K562 (cell line): ENCODE data around the gene PAX5. TPM values are rescaled to one million over a fixed set of nuclear protein-coding genes. Genes with fewer than 3 reads are reported as not detected.

ENCODE experiments used
- ATAC-seq: fragments of 200-7000 bp; cut with Tn5 transposase; 3 replicates; pipeline ENCODE4 v1.9.1; 2020; ENCODE audit warnings: moderate library complexity
- BruUV-seq: library from RNA; stranded (reverse); fragments of 400-500 nt; replicated peaks from 2 replicates; lab custom pipeline; 2021; lab: Mats Ljungman, UMichigan
- CTCF ChIA-PET: fragments of 300-600 bp; formaldehyde crosslinking; extraction: SDS; loops from one replicate; lab custom pipeline; 2021; ENCODE audit warnings: low intra/inter-chr PET ratio; lab: Yijun Ruan, JAX
- POLR2A ChIA-PET: fragments of 300-600, 350-650 bp; sonication (Branson Sonifier 250); formaldehyde crosslinking; extraction: SDS; loops from one replicate; lab custom pipeline; 2021; ENCODE audit warnings: antibody characterized with exemption, inconsistent platforms; lab: Yijun Ruan, JAX
- DNase-seq, 4 experiments: peaks; one replicate each; pipeline versions ENCODE4 v3.0.0 to v3.0.0-alpha.2; 2011 to 2018; ENCODE audit warnings: low spot score in 3 of 4, mixed read lengths in 3 of 4; ENCODE audit errors: extremely low read depth in 1 of 4
- FAIRE-seq: peaks from 2 replicates; lab custom pipeline; 2011; peaks lifted over from hg19 to GRCh38; lab: Jason Lieb, UNC
- H2AFZ ChIP-seq: 2 replicates; pipeline ENCODE4 v1.6.0; 2011; ENCODE audit warnings: low read depth, low read length, control low read depth, inconsistent platforms
- H3K27ac ChIP-seq: fragments of 200-600 bp; 3 replicates; pipeline ENCODE4 v1.8.0; 2011; ENCODE audit warnings: low read depth, mild to moderate bottlenecking, control low read depth, inconsistent platforms, low read length, moderate library complexity, mixed read lengths; ENCODE audit errors: extremely low read depth
- H3K27me3 ChIP-seq, 2 experiments: fragments of 300-600 bp in 1 of 2; 2 replicates in 1 of 2; 3 replicates in 1 of 2; pipeline versions ENCODE4 v1.6.0 to v1.8.0; 2011; ENCODE audit warnings: inconsistent platforms in 2 of 2, low read length in 2 of 2, mild to moderate bottlenecking in 1 of 2, mixed read lengths in 1 of 2, moderate library complexity in 1 of 2; ENCODE audit not compliant: control insufficient read depth in 2 of 2, insufficient read depth in 2 of 2
- H3K36me3 ChIP-seq: fragments of 300-600 bp; 3 replicates; pipeline ENCODE4 v1.8.0; 2011; ENCODE audit warnings: mild to moderate bottlenecking, low read length, inconsistent platforms; ENCODE audit not compliant: control insufficient read depth, insufficient read depth
- H3K4me1 ChIP-seq, 2 experiments: fragments of 200-600 bp in 1 of 2; replicated peaks in 1 of 2; 2 replicates in 1 of 2; 3 replicates in 1 of 2; pipeline versions ENCODE4 v1.5.1 to v1.8.0; 2011; ENCODE audit warnings: inconsistent platforms in 2 of 2, low read length in 2 of 2, mild to moderate bottlenecking in 1 of 2, mixed read lengths in 1 of 2, moderate library complexity in 1 of 2; ENCODE audit not compliant: control insufficient read depth in 2 of 2, insufficient read depth in 2 of 2
- H3K4me2 ChIP-seq: 2 replicates; pipeline ENCODE4 v1.6.1; 2011; ENCODE audit warnings: low read length, control low read depth, inconsistent platforms, mixed read lengths; ENCODE audit not compliant: insufficient read depth
- H3K4me3 ChIP-seq: fragments of 200-600 bp; sonication (generic), shearing (Covaris generic); 2 replicates; pipeline ENCODE4 v1.5.1; 2016; ENCODE audit warnings: control low read depth, inconsistent platforms
- H3K79me2 ChIP-seq: fragments of 200-600 bp; 3 replicates; pipeline ENCODE4 v1.8.0; 2011; ENCODE audit warnings: low read length, inconsistent platforms; ENCODE audit not compliant: control insufficient read depth, insufficient read depth
- H3K9ac ChIP-seq, 2 experiments: 2 replicates each; pipeline versions ENCODE4 v1.6.0 to v1.6.1; 2011; ENCODE audit warnings: low read depth in 2 of 2, low read length in 2 of 2, control low read depth in 1 of 2, inconsistent platforms in 1 of 2, mild to moderate bottlenecking in 1 of 2, mixed read lengths in 1 of 2; ENCODE audit not compliant: insufficient read depth in 1 of 2
- H3K9me1 ChIP-seq: one replicate; pipeline ENCODE4 v1.6.0; 2011; ENCODE audit warnings: inconsistent platforms, mild to moderate bottlenecking, low read length, moderate library complexity; ENCODE audit not compliant: control insufficient read depth, insufficient read depth
- H3K9me3 ChIP-seq: replicated peaks from 2 replicates; pipeline ENCODE4 v1.5.1; 2011; ENCODE audit warnings: low read depth, low read length, inconsistent platforms; ENCODE audit not compliant: control insufficient read depth, insufficient read depth
- H4K20me1 ChIP-seq: replicated peaks from 2 replicates; pipeline ENCODE4 v1.6.1; 2011; ENCODE audit warnings: low read length, inconsistent platforms, mixed read lengths; ENCODE audit not compliant: control insufficient read depth, insufficient read depth
- ATF1 ChIP-seq, 2 experiments: fragments of 450-650 bp in 1 of 2; IDR thresholded peaks; 2 replicates each; pipeline ENCODE4 v1.6.1; 2016; ENCODE audit warnings: missing compliant biosample characterization in 1 of 2, missing genetic modification characterization in 1 of 2
- CCNT2 ChIP-seq: IDR thresholded peaks from 2 replicates; pipeline ENCODE4 v1.6.1; 2011; ENCODE audit warnings: borderline replicate concordance, low read depth, mild to moderate bottlenecking, moderate library complexity, mixed read lengths, low read length; ENCODE audit not compliant: insufficient read length; ENCODE audit errors: extremely low read depth
- CSDE1 ChIP-seq, 2 experiments: fragments of 450-650 bp; IDR thresholded peaks; 2 replicates each; pipeline ENCODE4 v1.6.1; 2016; ENCODE audit warnings: mild to moderate bottlenecking in 1 of 2
- FIP1L1 ChIP-seq: fragments of 200-400 bp; formaldehyde crosslinking; IDR thresholded peaks from 2 replicates; pipeline ENCODE4 v1.6.1; 2018; ENCODE audit warnings: mild to moderate bottlenecking, low read depth, low read length; ENCODE audit not compliant: poor library complexity, severe bottlenecking
- WGBS: fragments of 100-300 bp; shearing (Covaris generic); methylation state at CpG from one replicate; pipeline ENCODE4 v1.1.6; 2016; ENCODE audit warnings: low coverage, mixed read lengths; ENCODE audit not compliant: insufficient coverage; ENCODE audit errors: missing lambda C conversion rate; 5-methylcytosine and 5-hydroxymethylcytosine counted together
- in situ Hi-C: fragments of 300-500 bp; cut with MboI; formaldehyde crosslinking; loops from 4 replicates; pipeline ENCODE4 v1.15.0; 2018; ENCODE audit warnings: inconsistent platforms, mixed read lengths
- intact Hi-C: fragments of 100-400 bp; cut with micrococcal nuclease; formaldehyde crosslinking; loops from 2 replicates; pipeline ENCODE4 v1.14.2; 2022
- polyA plus RNA-seq, 8 experiments: library from polyadenylated mRNA; depleted of rRNA in 4 of 8; stranded (reverse) in 5 of 8; unstranded in 3 of 8; fragments of >200 nt; fragmentation: Nextera tagmentation in 2 of 8; fragmentation: Illumina TruSeq in 1 of 8; extraction: Ambion mirVana in 2 of 8; extraction: Trizol in 1 of 8; gene quantifications; 2 replicates each; pipeline versions ENCODE4 v1.2.1 to v1.2.3, GENCODE V29; 2011 to 2014; ENCODE audit warnings: inconsistent platforms in 1 of 8, missing spikeins in 1 of 8
- total RNA-seq, 7 experiments: library from RNA; depleted of rRNA in 6 of 7; stranded (reverse); fragments of >200 nt in 6 of 7; fragmentation: Illumina TruSeq in 2 of 7; extraction: Trizol in 2 of 7; gene quantifications; 2 replicates each; pipeline versions ENCODE4 v1.2.1 to v1.2.3, GENCODE V29; 2011 to 2021; ENCODE audit warnings: low replicate concordance in 1 of 7
- TF ChIP-seq, protein P1 (sequence below): sonication (generic); formaldehyde crosslinking; IDR thresholded peaks from 2 replicates; pipeline ENCODE4 v1.8.0; 2022; ENCODE audit warnings: mild to moderate bottlenecking, missing genetic modification reagents

PAX5 gene
- total and polyA plus RNA-seq, 9 of the 15 experiments (the other 6 are each of a cell fraction or from before 2014, with no cell fraction given) = 0.03 to 0.09 TPM; not detected in 7

DNA sequence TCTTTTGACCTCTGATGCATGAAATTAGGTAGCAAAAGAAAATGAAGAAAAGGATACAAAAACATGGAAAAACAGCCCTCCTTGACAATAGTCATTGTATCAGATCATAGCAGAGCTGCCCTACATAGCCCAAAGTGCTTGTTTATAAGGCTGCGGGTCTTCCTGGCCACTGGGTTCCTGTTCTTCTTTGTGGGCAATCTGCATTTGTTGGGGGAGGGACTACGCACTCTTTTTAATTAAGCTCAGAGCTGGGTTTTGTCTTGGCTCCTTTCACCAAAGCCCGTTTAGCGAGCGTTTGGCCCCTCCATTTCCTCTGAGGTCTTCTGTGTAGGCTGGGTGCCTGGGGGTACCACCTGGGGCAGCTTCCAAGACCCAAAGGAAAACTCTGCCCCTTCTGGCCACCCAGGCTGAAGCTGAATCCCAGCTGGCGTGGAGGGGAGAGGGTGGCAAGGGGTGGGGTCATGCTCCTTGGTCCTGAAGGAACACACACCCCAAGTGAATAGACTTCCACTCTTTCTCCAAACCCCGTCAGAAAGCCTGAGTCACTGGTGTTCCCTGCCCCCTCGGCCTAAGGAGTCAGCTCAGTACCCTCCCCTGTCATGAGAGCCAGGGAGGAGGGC, 6.5 kb upstream of the PAX5 start:
- H3K79me2 ChIP-seq = no peaks in the 10 kb centered on the region
- H3K4me1 ChIP-seq = peaks cover 0 to 18% of the 10 kb centered on the region in 2 experiments; a peak in 2 of 5 replicates
- peaks cover 6% of the 10 kb centered on the region; the same call in 1 of the 2 replicates for H4K20me1 ChIP-seq
- in situ Hi-C loops = no loop called here
- POLR2A ChIA-PET = no interaction called here
- CTCF ChIA-PET = no interaction called here
- H3K4me2 ChIP-seq = no peak overlapping the region
- TF ChIP-seq CSDE1 (IDR thresholded peaks at IDR 0.05) (no peak), CCNT2 (no peak), ATF1 (CRISPR knock-in tag; IDR thresholded peaks at IDR 0.05) (no peak), ATF1 (tag; IDR thresholded peaks at IDR 0.05) (no peak), FIP1L1 (no peak)
- TF ChIP-seq, protein P1, sequence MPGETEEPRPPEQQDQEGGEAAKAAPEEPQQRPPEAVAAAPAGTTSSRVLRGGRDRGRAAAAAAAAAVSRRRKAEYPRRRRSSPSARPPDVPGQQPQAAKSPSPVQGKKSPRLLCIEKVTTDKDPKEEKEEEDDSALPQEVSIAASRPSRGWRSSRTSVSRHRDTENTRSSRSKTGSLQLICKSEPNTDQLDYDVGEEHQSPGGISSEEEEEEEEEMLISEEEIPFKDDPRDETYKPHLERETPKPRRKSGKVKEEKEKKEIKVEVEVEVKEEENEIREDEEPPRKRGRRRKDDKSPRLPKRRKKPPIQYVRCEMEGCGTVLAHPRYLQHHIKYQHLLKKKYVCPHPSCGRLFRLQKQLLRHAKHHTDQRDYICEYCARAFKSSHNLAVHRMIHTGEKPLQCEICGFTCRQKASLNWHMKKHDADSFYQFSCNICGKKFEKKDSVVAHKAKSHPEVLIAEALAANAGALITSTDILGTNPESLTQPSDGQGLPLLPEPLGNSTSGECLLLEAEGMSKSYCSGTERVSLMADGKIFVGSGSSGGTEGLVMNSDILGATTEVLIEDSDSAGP (CRISPR knock-in tag) = no peak
- H3K4me3 ChIP-seq = no peak overlapping the region
- H3K9ac ChIP-seq = no peak overlapping the region
- FAIRE-seq (no peak), ATAC-seq (no peak), DNase-seq (no peak)
- no peak overlapping the region for H2AFZ ChIP-seq
- H3K27ac ChIP-seq = no peak overlapping the region
- WGBS = 2% methylated on average over 5 of the region's 8 CpGs
- no peaks in the 10 kb centered on the region for H3K36me3 ChIP-seq
- H3K9me3 ChIP-seq = no peaks in the 10 kb centered on the region
- intact Hi-C loops = no loop called here
- no peaks in the 10 kb centered on the region for H3K9me1 ChIP-seq
- no TSS peak for BruUV-seq
- H3K27me3 ChIP-seq = peaks cover 12 to 42% of the 10 kb centered on the region in 2 experiments; a peak in 3 of 5 replicates
